GM19240 (cell line): ENCODE results near the gene GPN1.
"Not testable (repeated sequence)": the region's sequence is repeated elsewhere in the genome, so short reads cannot be mapped to it uniquely, and the experiment has no call there.

Experiments
- DNase-seq: peaks from one replicate; pipeline ENCODE4 v3.0.0; 2011; ENCODE audit warnings: low spot score; ENCODE audit not compliant: insufficient read length

The GPN1 gene

GRCh38 chr2:27628767-27629709 lies at the start of gene GPN1, which contains the start of gene CCDC121:
GPN1 (plus strand) TSS chr2:27629050; CDS start chr2:27629059, 9 bp downstream.
CCDC121 (minus strand) TSS chr2:27629012; CDS start chr2:27627799, 1,213 bp downstream.
- peak; percentile 80 for DNase-seq

GRCh38 chr2:27581417-27582128 lies 47.3 kb upstream of the GPN1 start:
- DNase-seq: no peak

GRCh38 chr2:27582129-27582694 lies 46.6 kb upstream of the GPN1 start:
- no peak for DNase-seq

- peak; percentile 75 for DNase-seq
Measured at GRCh38 chr2:27582695-27583389, 46.0 kb upstream of the GPN1 start, which contains the start of gene ZNF512. ZNF512 (plus strand) TSS chr2:27583042; CDS start chr2:27583113, 71 bp downstream.

- no peak for DNase-seq
Measured at GRCh38 chr2:27583390-27583915, 45.4 kb upstream of the GPN1 start.

- DNase-seq: no peak
Measured at GRCh38 chr2:27584597-27584996, 44.3 kb upstream of the GPN1 start.

GRCh38 chr2:27587025-27587424 lies 41.8 kb upstream of the GPN1 start:
- DNase-seq: no peak

GRCh38 chr2:27588308-27588707 lies 40.5 kb upstream of the GPN1 start:
- DNase-seq: no peak

- no peak for DNase-seq
Measured at GRCh38 chr2:27591745-27592144, 37.1 kb upstream of the GPN1 start.

- no peak for DNase-seq
Measured at GRCh38 chr2:27593240-27593639, 35.6 kb upstream of the GPN1 start.

- DNase-seq: not testable (repeated sequence)
Measured at GRCh38 chr2:27594020-27594703, 34.7 kb upstream of the GPN1 start.

- not testable (repeated sequence) for DNase-seq
Measured at GRCh38 chr2:27595412-27595811, 33.4 kb upstream of the GPN1 start.

GRCh38 chr2:27596627-27597026 lies 32.2 kb upstream of the GPN1 start:
- no peak for DNase-seq

- DNase-seq: no peak
Measured at GRCh38 chr2:27606611-27607010, 22.2 kb upstream of the GPN1 start.

GRCh38 chr2:27613985-27614384 lies 14.9 kb upstream of the GPN1 start:
- DNase-seq: no peak

- no peak for DNase-seq
Measured at GRCh38 chr2:27615316-27615715, 13.5 kb upstream of the GPN1 start.

GRCh38 chr2:27621524-27621923 lies 7.3 kb upstream of the GPN1 start:
- DNase-seq: no peak

- DNase-seq: no peak
Measured at GRCh38 chr2:27622921-27623384, 5.9 kb upstream of the GPN1 start.

GRCh38 chr2:27624943-27625342 lies 3.9 kb upstream of the GPN1 start:
- DNase-seq: no peak

GRCh38 chr2:27626323-27626722 lies 2.5 kb upstream of the GPN1 start:
- DNase-seq: not testable (repeated sequence)
